ENCODE results near the gene RAPGEF1.
"Not testable (repeated sequence)": the region's sequence is repeated elsewhere in the genome, so short reads cannot be mapped to it uniquely, and the experiment has no call there.

The RAPGEF1 gene

GRCh38 chr9:131554087-131554842, 185.6 kb downstream of the RAPGEF1 start:
- no peak for DNase-seq

GRCh38 chr9:131552030-131552429, 187.8 kb downstream of the RAPGEF1 start:
- peak; percentile 2 for DNase-seq

- not testable (repeated sequence) for DNase-seq
Observed at GRCh38 chr9:131550465-131550864, 189.4 kb downstream of the RAPGEF1 start.

- DNase-seq, result not testable (repeated sequence)
Observed at GRCh38 chr9:131549186-131549585, 190.7 kb downstream of the RAPGEF1 start.

- no peak for DNase-seq
Observed at GRCh38 chr9:131546336-131547084, 193.4 kb downstream of the RAPGEF1 start.

GRCh38 chr9:131545786-131546335, 194.0 kb downstream of the RAPGEF1 start:
- DNase-seq, result no peak

- no peak for DNase-seq
Observed at GRCh38 chr9:131545003-131545785, 194.7 kb downstream of the RAPGEF1 start, which contains the start of gene PRRT1B. PRRT1B (plus strand) TSS chr9:131545523; CDS start chr9:131545616, 93 bp downstream.

- DNase-seq, result peak; percentile 21
Observed at GRCh38 chr9:131543141-131543540, 196.7 kb downstream of the RAPGEF1 start.

- no peak for DNase-seq
Observed at GRCh38 chr9:131539223-131539923, 200.5 kb downstream of the RAPGEF1 start.

- DNase-seq, result no peak
Observed at GRCh38 chr9:131537946-131538345, 201.9 kb downstream of the RAPGEF1 start.

GRCh38 chr9:131534721-131535237, 205.1 kb downstream of the RAPGEF1 start:
- DNase-seq, result peak; percentile 62

GRCh38 chr9:131530920-131531832, 208.7 kb downstream of the RAPGEF1 start, which contains the start of gene UCK1:
UCK1 (minus strand) TSS chr9:131531263; CDS start chr9:131531174, 89 bp downstream.
- peak; percentile 88 for DNase-seq

GRCh38 chr9:131530546-131530919, 209.3 kb downstream of the RAPGEF1 start:
- DNase-seq, result peak; percentile 21

- no peak for DNase-seq
Observed at GRCh38 chr9:131529597-131530545, 210.0 kb downstream of the RAPGEF1 start.

GRCh38 chr9:131528886-131529505, 210.9 kb downstream of the RAPGEF1 start:
- DNase-seq, result no peak

GRCh38 chr9:131528186-131528585, 211.7 kb downstream of the RAPGEF1 start:
- no peak for DNase-seq
